ENCODE measurements around the gene COL9A3. TPM values are rescaled to one million over a fixed set of nuclear protein-coding genes. Genes with fewer than 3 reads are reported as not detected.

COL9A3 gene
- total and polyA plus RNA-seq, 2 donors from 2014 or later = 2.3 to 4.3 TPM

GRCh38 chr20:62769346-62770071 lies 47.3 kb upstream of the COL9A3 start:
- DNase-seq = peak in 1 of 5 donors; percentile 59
- no peaks in the 10 kb centered on the region for H3K27me3 ChIP-seq (ENCODE audit: control insufficient read depth, insufficient read depth, low read length)
- no peak overlapping the region for H3K4me3 ChIP-seq (ENCODE audit: low read length in 3 of 3)
- no peaks in the 10 kb centered on the region for H3K9me3 ChIP-seq (ENCODE audit: control insufficient read depth in 2 of 3, insufficient read depth in 1 of 3, low read length in 3 of 3)
- H3K36me3 ChIP-seq (ENCODE audit: control insufficient read depth in 2 of 3, insufficient read depth in 3 of 3, low read length in 3 of 3) = no peaks in the 10 kb centered on the region
- H3K27ac ChIP-seq (ENCODE audit: low read depth in 2 of 2, low read length in 2 of 2) = no peak overlapping the region
- no peak for FAIRE-seq
- H3K9ac ChIP-seq (ENCODE audit: low read length in 3 of 3) = no peak overlapping the region
- intact Hi-C loops (cut with DNase I) = no loop called here
- TF ChIP-seq CTCF (IDR thresholded peaks at IDR 0.05; ENCODE audit: borderline replicate concordance, extremely low read depth, insufficient read depth) = no peak
- H3K4me1 ChIP-seq (ENCODE audit: control insufficient read depth in 2 of 3, insufficient read depth in 2 of 3, low read depth in 1 of 3, low read length in 3 of 3) = peaks cover 0 to 37% (median 3%) of the 10 kb centered on the region in 3 donors

- FAIRE-seq = no peak
These were observed 46.5 kb upstream of the COL9A3 start for GRCh38 chr20:62770111-62770910.

GRCh38 chr20:62770916-62771315 lies 45.9 kb upstream of the COL9A3 start:
- Histone ChIP-seq H3K36me3 (ENCODE audit: control insufficient read depth in 2 of 3, insufficient read depth in 3 of 3, low read length in 3 of 3) (no peaks in the 10 kb centered on the region), H3K27me3 (ENCODE audit: control insufficient read depth, insufficient read depth, low read length) (no peaks in the 10 kb centered on the region), H3K4me1 (ENCODE audit: control insufficient read depth in 2 of 3, insufficient read depth in 2 of 3, low read depth in 1 of 3, low read length in 3 of 3) (peaks cover 0 to 35% (median 3%) of the 10 kb centered on the region in 3 donors), H3K9ac (ENCODE audit: low read length in 3 of 3) (no peak overlapping the region), H3K4me3 (ENCODE audit: low read length in 3 of 3) (no peak overlapping the region), H3K9me3 (ENCODE audit: control insufficient read depth in 2 of 3, insufficient read depth in 1 of 3, low read length in 3 of 3) (no peaks in the 10 kb centered on the region), H3K27ac (ENCODE audit: low read depth in 2 of 2, low read length in 2 of 2) (no peak overlapping the region)
- DNase-seq (peak in 1 of 5 donors; percentile 61), FAIRE-seq (no peak)
- TF ChIP-seq CTCF (IDR thresholded peaks at IDR 0.05; ENCODE audit: borderline replicate concordance, extremely low read depth, insufficient read depth) = no peak
- intact Hi-C loops (cut with DNase I) = no loop called here

More at GRCh38 chr20:62770111-62770910, 46.5 kb upstream of the COL9A3 start:
- Histone ChIP-seq H3K4me1 (ENCODE audit: control insufficient read depth in 2 of 3, insufficient read depth in 2 of 3, low read depth in 1 of 3, low read length in 3 of 3) (peaks cover 0 to 39% (median 3%) of the 10 kb centered on the region in 3 donors), H3K27me3 (ENCODE audit: control insufficient read depth, insufficient read depth, low read length) (no peaks in the 10 kb centered on the region), H3K9ac (ENCODE audit: low read length in 3 of 3) (no peak overlapping the region), H3K4me3 (ENCODE audit: low read length in 3 of 3) (no peak overlapping the region), H3K36me3 (ENCODE audit: control insufficient read depth in 2 of 3, insufficient read depth in 3 of 3, low read length in 3 of 3) (no peaks in the 10 kb centered on the region), H3K9me3 (ENCODE audit: control insufficient read depth in 2 of 3, insufficient read depth in 1 of 3, low read length in 3 of 3) (no peaks in the 10 kb centered on the region), H3K27ac (ENCODE audit: low read depth in 2 of 2, low read length in 2 of 2) (no peak overlapping the region)
- DNase-seq = peak in 1 of 5 donors; percentile 61
- no peak for TF ChIP-seq CTCF (IDR thresholded peaks at IDR 0.05; ENCODE audit: borderline replicate concordance, extremely low read depth, insufficient read depth)
- intact Hi-C loops (cut with DNase I) = no loop called here

All from kidney (tissue), 14 donors.